ENCODE measurements around the gene ACOT7. TPM values are rescaled to one million over a fixed set of nuclear protein-coding genes. Genes with fewer than 3 reads are reported as not detected.
"Not testable (repeated sequence)": the region's sequence is repeated elsewhere in the genome, so short reads cannot be mapped to it uniquely, and the experiment has no call there.

ACOT7 gene
- polyA plus RNA-seq, 6 donors from 2014 or later: 1.8 to 3.7 (median 2.9) TPM

- not testable (repeated sequence) for H3K9me3 Mint-ChIP-seq; H3K27ac Mint-ChIP-seq; H3K36me3 Mint-ChIP-seq; DNase-seq; ATAC-seq (ENCODE audit: low read depth in 2 of 2); H3K4me1 Mint-ChIP-seq; H3K4me3 Mint-ChIP-seq
- H3K27me3 Mint-ChIP-seq: peaks cover 9 to 75% (median 61%) of the 10 kb centered on the region in 3 donors
Observed at GRCh38 chr1:6429660-6430411, 36.3 kb upstream of the ACOT7 start.

GRCh38 chr1:6428453-6428852 lies 34.9 kb upstream of the ACOT7 start:
- ATAC-seq (ENCODE audit: low read depth in 2 of 2): peak; percentile 22 to 23
- H3K27me3 Mint-ChIP-seq: peaks cover 12 to 72% (median 58%) of the 10 kb centered on the region in 3 donors
- H3K4me1 Mint-ChIP-seq: peaks cover 6 to 11% (median 9%) of the 10 kb centered on the region in 3 donors
- not testable (repeated sequence) for H3K27ac Mint-ChIP-seq, H3K4me3 Mint-ChIP-seq, H3K9me3 Mint-ChIP-seq, DNase-seq, H3K36me3 Mint-ChIP-seq

- Mint-ChIP-seq H3K4me3 (no peak overlapping the region), H3K4me1 (peaks cover 6 to 18% (median 10%) of the 10 kb centered on the region in 3 donors), H3K27ac (no peak overlapping the region), H3K36me3 (no peaks in the 10 kb centered on the region), H3K27me3 (peaks cover 18 to 76% (median 62%) of the 10 kb centered on the region in 3 donors), H3K9me3 (no peaks in the 10 kb centered on the region)
- DNase-seq (no peak), ATAC-seq (ENCODE audit: low read depth in 2 of 2) (no peak)
Observed at GRCh38 chr1:6427441-6428390, 34.1 kb upstream of the ACOT7 start.

- ATAC-seq (ENCODE audit: low read depth in 2 of 2) (no peak), DNase-seq (no peak)
- no peaks in the 10 kb centered on the region for H3K9me3 Mint-ChIP-seq
- no peaks in the 10 kb centered on the region for H3K36me3 Mint-ChIP-seq
- H3K4me3 Mint-ChIP-seq: peak overlapping the region in 1 of 8 donors; percentile 52
- peaks cover 19 to 82% (median 69%) of the 10 kb centered on the region in 3 donors for H3K27me3 Mint-ChIP-seq
- peak overlapping the region in 1 of 6 donors; percentile 67 for H3K27ac Mint-ChIP-seq
- H3K4me1 Mint-ChIP-seq: peaks cover 6 to 19% (median 11%) of the 10 kb centered on the region in 3 donors
Observed at GRCh38 chr1:6426972-6427350, 33.4 kb upstream of the ACOT7 start.

- no peak for ATAC-seq (ENCODE audit: low read depth in 2 of 2)
- no peak for DNase-seq
- peak overlapping the region in 1 of 8 donors; percentile 37 for H3K4me3 Mint-ChIP-seq
- peaks cover 25 to 84% (median 74%) of the 10 kb centered on the region in 3 donors for H3K27me3 Mint-ChIP-seq
- peak overlapping the region in 1 of 6 donors; percentile 67 for H3K27ac Mint-ChIP-seq
- H3K9me3 Mint-ChIP-seq: peaks cover 0 to 4% (median 0%) of the 10 kb centered on the region in 7 donors
- H3K4me1 Mint-ChIP-seq: peaks cover 6 to 19% (median 11%) of the 10 kb centered on the region in 3 donors
- no peaks in the 10 kb centered on the region for H3K36me3 Mint-ChIP-seq
Observed at GRCh38 chr1:6426277-6426971, 32.9 kb upstream of the ACOT7 start.

GRCh38 chr1:6425658-6426057 lies 32.1 kb upstream of the ACOT7 start:
- Mint-ChIP-seq H3K4me1 (peaks cover 6 to 24% (median 13%) of the 10 kb centered on the region in 3 donors), H3K27ac (no peak overlapping the region), H3K4me3 (peak overlapping the region in 3 of 8 donors; percentile 27 to 69 (median 51)), H3K36me3 (no peaks in the 10 kb centered on the region), H3K27me3 (peaks cover 29 to 88% (median 81%) of the 10 kb centered on the region in 3 donors), H3K9me3 (peaks cover 0 to 4% (median 0%) of the 10 kb centered on the region in 7 donors)
- DNase-seq (no peak), ATAC-seq (ENCODE audit: low read depth in 2 of 2) (no peak)

- DNase-seq (no peak), ATAC-seq (ENCODE audit: low read depth in 2 of 2) (peak; percentile 28 to 47)
- H3K9me3 Mint-ChIP-seq: peaks cover 0 to 4% (median 0%) of the 10 kb centered on the region in 7 donors
- peak within 1 kb of the TSS in 1 of 6 donors; percentile 27 for H3K27ac Mint-ChIP-seq
- peaks cover 10 to 30% (median 17%) of the 10 kb centered on the region in 3 donors for H3K4me1 Mint-ChIP-seq
- peak within 1 kb of the TSS; percentile 43 to 84 (median 71) for H3K4me3 Mint-ChIP-seq
- H3K36me3 Mint-ChIP-seq: no peaks in the 10 kb centered on the region
- H3K27me3 Mint-ChIP-seq: peaks cover 29 to 84% (median 80%) of the 10 kb centered on the region in 3 donors
Observed at GRCh38 chr1:6424619-6425593, 31.3 kb upstream of the ACOT7 start, which contains the start of gene ESPN. Gene ESPN (plus strand): TSS chr1:6424776. CDS start chr1:6424956, 180 bp downstream.

- Mint-ChIP-seq H3K36me3 (no peaks in the 10 kb centered on the region), H3K27me3 (peaks cover 29 to 80% (median 74%) of the 10 kb centered on the region in 3 donors), H3K4me1 (peaks cover 10 to 31% (median 17%) of the 10 kb centered on the region in 3 donors), H3K9me3 (peaks cover 0 to 4% (median 0%) of the 10 kb centered on the region in 7 donors), H3K4me3 (peak overlapping the region; percentile 43 to 84 (median 71)), H3K27ac (peak overlapping the region in 1 of 6 donors; percentile 27)
- DNase-seq (no peak), ATAC-seq (ENCODE audit: low read depth in 2 of 2) (peak in 1 of 2 donors; percentile 13)
Observed at GRCh38 chr1:6424000-6424565, 30.5 kb upstream of the ACOT7 start.

GRCh38 chr1:6423321-6423999 lies 29.9 kb upstream of the ACOT7 start:
- H3K9me3 Mint-ChIP-seq: peaks cover 0 to 4% (median 0%) of the 10 kb centered on the region in 7 donors
- no peaks in the 10 kb centered on the region for H3K36me3 Mint-ChIP-seq
- DNase-seq (peak; percentile 51), ATAC-seq (ENCODE audit: low read depth in 2 of 2) (peak; percentile 71 to 73)
- no peak overlapping the region for H3K27ac Mint-ChIP-seq
- peaks cover 10 to 31% (median 17%) of the 10 kb centered on the region in 3 donors for H3K4me1 Mint-ChIP-seq
- peak overlapping the region; percentile 41 to 84 (median 71) for H3K4me3 Mint-ChIP-seq
- H3K27me3 Mint-ChIP-seq: peaks cover 29 to 78% (median 68%) of the 10 kb centered on the region in 3 donors

GRCh38 chr1:6421266-6421665 lies 27.7 kb upstream of the ACOT7 start:
- Mint-ChIP-seq H3K27me3 (peaks cover 36 to 77% (median 69%) of the 10 kb centered on the region in 3 donors), H3K27ac (no peak overlapping the region)

GRCh38 chr1:6420454-6421042 lies 27.0 kb upstream of the ACOT7 start:
- H3K4me3 Mint-ChIP-seq: peak overlapping the region in 3 of 8 donors; percentile 41 to 58 (median 56)
- no peak for ATAC-seq (ENCODE audit: low read depth in 2 of 2)
- peaks cover 10 to 31% (median 17%) of the 10 kb centered on the region in 3 donors for H3K4me1 Mint-ChIP-seq
- peaks cover 41 to 77% (median 71%) of the 10 kb centered on the region in 3 donors for H3K27me3 Mint-ChIP-seq
- peaks cover 0 to 4% (median 0%) of the 10 kb centered on the region in 7 donors for H3K9me3 Mint-ChIP-seq
- H3K36me3 Mint-ChIP-seq: no peaks in the 10 kb centered on the region
- DNase-seq: no peak
- no peak overlapping the region for H3K27ac Mint-ChIP-seq

More at GRCh38 chr1:6421266-6421665, 27.7 kb upstream of the ACOT7 start:
- ATAC-seq (ENCODE audit: low read depth in 2 of 2) (no peak), DNase-seq (no peak)
- Mint-ChIP-seq H3K9me3 (peaks cover 0 to 4% (median 0%) of the 10 kb centered on the region in 7 donors), H3K36me3 (no peaks in the 10 kb centered on the region), H3K4me1 (peaks cover 10 to 31% (median 17%) of the 10 kb centered on the region in 3 donors), H3K4me3 (no peak overlapping the region)

All from naive B cell (primary cell).